CD14-positive monocyte (primary cell): ENCODE measurements around the gene MBP. TPM values are rescaled to one million over a fixed set of nuclear protein-coding genes. Genes with fewer than 3 reads are reported as not detected.

Experiments
- DNase-seq, 3 donors: peaks; one replicate each; pipeline ENCODE4 v3.0.0-alpha.2; 2011 to 2022
- H2AFZ ChIP-seq: 2 replicates; pipeline ENCODE4 v1.6.0; 2012; ENCODE audit warnings: mild to moderate bottlenecking, low read depth, low read length, inconsistent platforms; ENCODE audit not compliant: insufficient read depth, poor library complexity, severe bottlenecking
- H3K27ac ChIP-seq, 2 donors: 1 replicate in 1 of 2; 2 replicates in 1 of 2; pipeline ENCODE4 v1.5.1; 2012 to 2013; ENCODE audit warnings: low read length in 2 of 2, control low read depth in 1 of 2, inconsistent platforms in 1 of 2, low read depth in 1 of 2, mild to moderate bottlenecking in 1 of 2
- H3K27me3 ChIP-seq, 2 donors: one replicate each; pipeline versions ENCODE4 v1.6.0 to v1.6.1; 2011 to 2013; ENCODE audit warnings: low read length in 2 of 2; ENCODE audit not compliant: control insufficient read depth in 2 of 2, insufficient read depth in 2 of 2
- H3K36me3 ChIP-seq, 2 donors: replicated peaks in 1 of 2; 1 replicate in 1 of 2; 2 replicates in 1 of 2; pipeline versions ENCODE4 v1.5.1 to v1.6.1; 2012 to 2013; ENCODE audit warnings: low read length in 2 of 2, control low read depth in 1 of 2, inconsistent platforms in 1 of 2, mild to moderate bottlenecking in 1 of 2; ENCODE audit not compliant: insufficient read depth in 2 of 2, control insufficient read depth in 1 of 2
- H3K4me1 ChIP-seq, 2 donors: 1 replicate in 1 of 2; 2 replicates in 1 of 2; pipeline versions ENCODE4 v1.5.1 to v1.6.1; 2012 to 2013; ENCODE audit warnings: low read length in 2 of 2, control low read depth in 1 of 2, inconsistent platforms in 1 of 2, mild to moderate bottlenecking in 1 of 2, moderate library complexity in 1 of 2; ENCODE audit not compliant: insufficient read depth in 2 of 2, control insufficient read depth in 1 of 2
- H3K4me2 ChIP-seq: replicated peaks from 2 replicates; pipeline ENCODE3; 2012; ENCODE audit warnings: low read length, moderate library complexity, mild to moderate bottlenecking; ENCODE audit not compliant: poor library complexity, severe bottlenecking; ENCODE audit errors: extremely low read depth
- H3K4me3 ChIP-seq, 3 experiments: fragments of 200-600 bp in 1 of 3; sonication (generic) in 1 of 3; replicated peaks in 1 of 3; 1 replicate in 2 of 3; 2 replicates in 1 of 3; pipeline ENCODE4 v1.5.1; 2011 to 2013; ENCODE audit warnings: low read length in 3 of 3, mild to moderate bottlenecking in 3 of 3, control low read depth in 2 of 3, low read depth in 2 of 3, inconsistent platforms in 1 of 3, moderate library complexity in 1 of 3
- H3K79me2 ChIP-seq: 2 replicates; pipeline ENCODE4 v1.6.0; 2012; ENCODE audit warnings: mild to moderate bottlenecking, control low read depth, inconsistent platforms, low read length, moderate library complexity; ENCODE audit not compliant: insufficient read depth
- H3K9ac ChIP-seq: 2 replicates; pipeline ENCODE4 v1.6.0; 2017; ENCODE audit warnings: low read length, mild to moderate bottlenecking; ENCODE audit not compliant: insufficient read depth, poor library complexity, severe bottlenecking
- H3K9me3 ChIP-seq, 2 donors: replicated peaks in 1 of 2; 1 replicate in 1 of 2; 2 replicates in 1 of 2; pipeline versions ENCODE4 v1.5.1 to v1.6.1; 2012 to 2013; ENCODE audit warnings: low read length in 2 of 2, control low read depth in 1 of 2; ENCODE audit not compliant: control insufficient read depth in 1 of 2, insufficient read depth in 1 of 2
- H4K20me1 ChIP-seq: 2 replicates; pipeline ENCODE4 v1.6.0; 2012; ENCODE audit warnings: mild to moderate bottlenecking, low read length, control low read depth, moderate library complexity; ENCODE audit not compliant: insufficient read depth
- H3K27ac Mint-ChIP-seq, 7 donors: one replicate each; pipeline ENCODE4 v1.8.0; 2020; ENCODE audit warnings: mild to moderate bottlenecking in 7 of 7, mixed read lengths in 7 of 7, moderate library complexity in 6 of 7, inconsistent platforms in 2 of 7
- H3K27me3 Mint-ChIP-seq, 3 donors: one replicate each; pipeline ENCODE4 v1.8.0; 2021 to 2022; ENCODE audit warnings: low read depth in 3 of 3, mild to moderate bottlenecking in 3 of 3, mixed read lengths in 3 of 3, moderate library complexity in 3 of 3, inconsistent platforms in 1 of 3
- H3K36me3 Mint-ChIP-seq, 2 donors: one replicate each; pipeline ENCODE4 v1.8.0; 2020; ENCODE audit warnings: mixed read lengths in 2 of 2, inconsistent platforms in 1 of 2, mild to moderate bottlenecking in 1 of 2
- H3K4me1 Mint-ChIP-seq: one replicate; pipeline ENCODE4 v1.8.0; 2020; ENCODE audit warnings: mild to moderate bottlenecking, mixed read lengths
- H3K4me3 Mint-ChIP-seq, 2 donors: one replicate each; pipeline ENCODE4 v1.8.0; 2020; ENCODE audit warnings: mild to moderate bottlenecking in 2 of 2, mixed read lengths in 2 of 2, moderate library complexity in 1 of 2
- H3K9me3 Mint-ChIP-seq, 7 donors: one replicate each; pipeline ENCODE4 v1.8.0; 2020 to 2022; ENCODE audit warnings: mixed read lengths in 7 of 7, mild to moderate bottlenecking in 6 of 7, moderate library complexity in 6 of 7, inconsistent platforms in 2 of 7
- CTCF ChIP-seq: fragments of 200-600 bp; IDR thresholded peaks from one replicate; pipeline ENCODE4 v1.8.0; 2022; ENCODE audit warnings: antibody characterized with exemption, mild to moderate bottlenecking
- WGBS: methylation state at CpG from one replicate; pipeline ENCODE4 v1.1.5; 2013; ENCODE audit warnings: missing lambda C conversion rate; ENCODE audit not compliant: insufficient coverage; 5-methylcytosine and 5-hydroxymethylcytosine counted together
- intact Hi-C, 2 donors: fragments of 100-400 bp; cut with micrococcal nuclease; formaldehyde crosslinking; loops; one replicate each; pipeline versions ENCODE4 v1.15.0 to v1.15.1; 2023
- polyA plus RNA-seq, 3 donors: library from polyadenylated mRNA; depleted of rRNA in 1 of 3; unstranded in 2 of 3; stranded (reverse) in 1 of 3; fragments of 300-500 nt in 2 of 3; fragments of >200 nt in 1 of 3; fragmentation: Illumina TruSeq in 2 of 3; gene quantifications; 1 replicate in 2 of 3; 2 replicates in 1 of 3; pipeline ENCODE4 v1.2.3, GENCODE V29; 2012 to 2021

Gene MBP
- polyA plus RNA-seq, 3 donors, result 47.7 to 81.0 (median 50.4) TPM

GRCh38 chr18:77002496-77002895, 130.1 kb downstream of the MBP start:
- H3K4me3 Mint-ChIP-seq, result no peak overlapping the region
- Histone ChIP-seq H3K36me3 (no peaks in the 10 kb centered on the region), H3K79me2 (peaks cover 11% of the 10 kb centered on the region), H3K27me3 (no peaks in the 10 kb centered on the region), H3K27ac (no peak overlapping the region), H4K20me1 (no peaks in the 10 kb centered on the region), H2AFZ (no peak overlapping the region), H3K4me3 (no peak overlapping the region), H3K4me2 (no peak overlapping the region), H3K9me3 (no peaks in the 10 kb centered on the region), H3K4me1 (peaks cover 45 to 51% of the 10 kb centered on the region in 2 donors), H3K9ac (no peak overlapping the region)
- peaks cover 0 to 3% of the 10 kb centered on the region in 2 donors for H3K36me3 Mint-ChIP-seq
- no peak for DNase-seq
- H3K27me3 Mint-ChIP-seq, result no peaks in the 10 kb centered on the region
- H3K27ac Mint-ChIP-seq, result peak overlapping the region in 1 of 7 donors; percentile 14
- 99% methylated on average over 10 of the region's 10 CpGs for WGBS
- H3K4me1 Mint-ChIP-seq, result peaks cover 47% of the 10 kb centered on the region
- no peaks in the 10 kb centered on the region for H3K9me3 Mint-ChIP-seq
- intact Hi-C loops, result loop anchor here (2.0 to 10.0 kb wide), 4 partner anchors 54 to 210 kb away; no protein-coding TSS in a partner anchor
- no peak for TF ChIP-seq CTCF

- 93% methylated on average over 5 of the region's 7 CpGs for WGBS
- intact Hi-C loops, result loop anchor here (2.0 to 10.0 kb wide), 4 partner anchors 55 to 210 kb away; no protein-coding TSS in a partner anchor
- Mint-ChIP-seq H3K9me3 (no peaks in the 10 kb centered on the region), H3K27me3 (no peaks in the 10 kb centered on the region), H3K4me3 (no peak overlapping the region), H3K36me3 (peaks cover 0 to 3% of the 10 kb centered on the region in 2 donors), H3K27ac (no peak overlapping the region), H3K4me1 (peaks cover 42% of the 10 kb centered on the region)
- Histone ChIP-seq H4K20me1 (no peaks in the 10 kb centered on the region), H2AFZ (no peak overlapping the region), H3K4me2 (no peak overlapping the region), H3K9me3 (no peaks in the 10 kb centered on the region), H3K79me2 (peaks cover 11% of the 10 kb centered on the region), H3K9ac (no peak overlapping the region), H3K4me3 (no peak overlapping the region), H3K27me3 (no peaks in the 10 kb centered on the region), H3K4me1 (peaks cover 40 to 46% of the 10 kb centered on the region in 2 donors), H3K27ac (no peak overlapping the region), H3K36me3 (no peaks in the 10 kb centered on the region)
- no peak for DNase-seq
- no peak for TF ChIP-seq CTCF
These were observed 130.6 kb downstream of the MBP start for GRCh38 chr18:77001979-77002378.
